ENCODE data around the gene EDIL3.
A peak's percentile ranks its signal among the peaks of the same experiment; 100 is the strongest.
"Not testable (repeated sequence)": the region's sequence is repeated elsewhere in the genome, so short reads cannot be mapped to it uniquely, and the experiment has no call there.

Gene EDIL3

GRCh38 chr5:84332106-84332505, 52.6 kb downstream of the EDIL3 start:
- TF ChIP-seq, protein P1, sequence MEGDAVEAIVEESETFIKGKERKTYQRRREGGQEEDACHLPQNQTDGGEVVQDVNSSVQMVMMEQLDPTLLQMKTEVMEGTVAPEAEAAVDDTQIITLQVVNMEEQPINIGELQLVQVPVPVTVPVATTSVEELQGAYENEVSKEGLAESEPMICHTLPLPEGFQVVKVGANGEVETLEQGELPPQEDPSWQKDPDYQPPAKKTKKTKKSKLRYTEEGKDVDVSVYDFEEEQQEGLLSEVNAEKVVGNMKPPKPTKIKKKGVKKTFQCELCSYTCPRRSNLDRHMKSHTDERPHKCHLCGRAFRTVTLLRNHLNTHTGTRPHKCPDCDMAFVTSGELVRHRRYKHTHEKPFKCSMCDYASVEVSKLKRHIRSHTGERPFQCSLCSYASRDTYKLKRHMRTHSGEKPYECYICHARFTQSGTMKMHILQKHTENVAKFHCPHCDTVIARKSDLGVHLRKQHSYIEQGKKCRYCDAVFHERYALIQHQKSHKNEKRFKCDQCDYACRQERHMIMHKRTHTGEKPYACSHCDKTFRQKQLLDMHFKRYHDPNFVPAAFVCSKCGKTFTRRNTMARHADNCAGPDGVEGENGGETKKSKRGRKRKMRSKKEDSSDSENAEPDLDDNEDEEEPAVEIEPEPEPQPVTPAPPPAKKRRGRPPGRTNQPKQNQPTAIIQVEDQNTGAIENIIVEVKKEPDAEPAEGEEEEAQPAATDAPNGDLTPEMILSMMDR (conservative IDR thresholded peaks at IDR 0.05; ENCODE audit: control insufficient read depth, insufficient read depth, low read depth, low read length): no peak
- DNase-seq (ENCODE audit: low read depth): no peak

DNA sequence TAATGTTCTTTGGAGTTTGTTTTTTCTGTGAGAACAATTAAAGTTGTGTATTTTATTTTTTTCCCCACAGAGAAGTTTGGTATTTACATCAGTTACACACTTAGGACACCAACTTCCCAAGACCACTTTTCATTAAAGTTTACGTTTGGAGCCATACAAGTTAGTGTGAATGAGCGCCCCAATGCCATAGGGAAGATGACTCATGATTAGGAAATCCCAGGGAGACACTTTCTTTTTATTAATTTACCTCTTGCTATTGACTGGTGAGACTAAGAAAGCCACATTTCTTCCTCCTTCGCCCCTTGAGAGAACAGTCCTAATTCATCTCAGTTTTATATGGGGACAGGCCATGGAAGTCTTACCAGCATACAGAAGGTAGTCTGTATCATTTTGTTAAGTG, 57.1 kb downstream of the EDIL3 start:
- TF ChIP-seq, protein P1 (conservative IDR thresholded peaks at IDR 0.05; ENCODE audit: control insufficient read depth, insufficient read depth, low read depth, low read length): no peak
- no peak for DNase-seq (ENCODE audit: low read depth)

More at GRCh38 chr5:84332106-84332505, 52.6 kb downstream of the EDIL3 start:
- no peak overlapping the region for H3K4me3 ChIP-seq (ENCODE audit: control insufficient read depth, low read depth, low read length)

GRCh38 chr5:84322646-84323045, 62.0 kb downstream of the EDIL3 start:
- H3K4me3 ChIP-seq (ENCODE audit: control insufficient read depth, low read depth, low read length): no peak overlapping the region
- TF ChIP-seq, protein P1 (conservative IDR thresholded peaks at IDR 0.05; ENCODE audit: control insufficient read depth, insufficient read depth, low read depth, low read length): no peak
- no peak for DNase-seq (ENCODE audit: low read depth)

More for the DNA sequence above, 57.1 kb downstream of the EDIL3 start:
- no peak overlapping the region for H3K4me3 ChIP-seq (ENCODE audit: control insufficient read depth, low read depth, low read length)

DNA sequence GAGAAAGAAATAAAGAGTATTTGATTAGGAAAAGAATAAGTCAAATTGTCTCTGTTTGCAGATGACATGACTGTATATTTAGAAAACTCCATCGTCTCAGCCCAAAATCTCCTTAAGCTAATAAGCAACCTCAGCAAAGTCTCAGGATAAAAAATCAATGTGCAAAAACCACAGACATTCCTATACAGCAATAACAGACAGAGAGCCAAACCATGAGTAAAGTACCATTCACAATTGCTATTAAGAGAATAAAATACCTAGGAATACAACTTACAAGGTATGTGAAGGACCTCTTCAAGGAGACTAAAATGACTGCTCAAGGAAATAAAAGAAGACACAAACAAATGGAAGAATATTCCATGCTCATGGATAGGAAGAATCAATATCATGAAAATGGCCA, 66.9 kb downstream of the EDIL3 start:
- not testable (repeated sequence) for DNase-seq (ENCODE audit: low read depth); H3K4me3 ChIP-seq (ENCODE audit: control insufficient read depth, low read depth, low read length)

DNA sequence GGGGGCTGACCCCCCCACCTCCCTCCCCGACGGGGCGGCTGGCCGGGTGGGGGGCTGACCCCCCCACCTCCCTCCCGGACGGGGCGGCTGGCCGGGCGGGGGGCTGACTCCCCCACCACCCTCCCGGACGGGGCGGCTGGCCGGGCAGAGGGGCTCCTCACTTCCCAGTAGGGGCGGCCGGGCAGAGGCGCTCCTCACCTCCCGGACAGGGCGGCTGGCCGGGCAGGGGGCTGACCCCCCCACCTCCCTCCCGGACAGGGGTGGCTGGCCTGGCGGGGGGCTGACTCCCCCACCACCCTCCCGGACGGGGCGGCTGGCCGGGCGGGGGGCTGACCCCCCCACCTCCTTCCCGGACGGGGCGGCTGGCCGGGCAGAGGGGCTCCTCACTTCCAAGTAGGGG, 72.4 kb downstream of the EDIL3 start:
- DNase-seq (ENCODE audit: low read depth): not testable (repeated sequence)

GRCh38 chr5:84309850-84310249, 74.8 kb downstream of the EDIL3 start:
- DNase-seq (ENCODE audit: low read depth): not testable (repeated sequence)

More for the DNA sequence above, 72.4 kb downstream of the EDIL3 start:
- not testable (repeated sequence) for H3K4me3 ChIP-seq (ENCODE audit: control insufficient read depth, low read depth, low read length)

GRCh38 chr5:84306601-84307000, 78.1 kb downstream of the EDIL3 start:
- no peak overlapping the region for H3K4me3 ChIP-seq (ENCODE audit: control insufficient read depth, low read depth, low read length)
- TF ChIP-seq, protein P1 (conservative IDR thresholded peaks at IDR 0.05; ENCODE audit: control insufficient read depth, insufficient read depth, low read depth, low read length): no peak
- DNase-seq (ENCODE audit: low read depth): no peak

More at GRCh38 chr5:84309850-84310249, 74.8 kb downstream of the EDIL3 start:
- H3K4me3 ChIP-seq (ENCODE audit: control insufficient read depth, low read depth, low read length): not testable (repeated sequence)

DNA sequence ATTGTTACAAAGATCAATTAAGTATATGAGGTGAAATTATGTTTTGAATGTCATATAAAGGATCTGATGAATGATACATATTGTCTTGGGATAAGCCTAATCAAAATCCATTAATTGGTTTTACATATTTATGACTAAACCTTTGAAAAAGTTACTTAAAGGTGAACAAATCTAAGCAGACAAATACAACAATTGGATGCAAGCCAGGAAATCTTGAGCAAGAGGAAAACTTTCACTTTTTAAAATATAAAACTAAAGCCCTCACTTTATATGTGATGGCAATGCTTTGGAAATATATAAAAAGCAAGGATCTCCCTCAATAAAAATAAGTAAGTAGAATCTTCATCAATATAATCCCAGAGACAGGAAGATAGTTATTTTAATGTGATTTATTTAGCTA, 80.1 kb downstream of the EDIL3 start:
- DNase-seq (ENCODE audit: low read depth): peak; percentile 20
- TF ChIP-seq, protein P1 (conservative IDR thresholded peaks at IDR 0.05; ENCODE audit: control insufficient read depth, insufficient read depth, low read depth, low read length): no peak
- no peak overlapping the region for H3K4me3 ChIP-seq (ENCODE audit: control insufficient read depth, low read depth, low read length)
